HG03571 (cell line): Measurements from ENCODE around the gene FAS.
A peak's percentile ranks its signal among the peaks of the same experiment; 100 is the strongest.

Experiments
- ATAC-seq: cut with Tn5 transposase; IDR thresholded peaks from one replicate; pipeline ENCODE4 v1.9.1; 2021; ENCODE audit not compliant: unreplicated experiment

The FAS gene

DNA sequence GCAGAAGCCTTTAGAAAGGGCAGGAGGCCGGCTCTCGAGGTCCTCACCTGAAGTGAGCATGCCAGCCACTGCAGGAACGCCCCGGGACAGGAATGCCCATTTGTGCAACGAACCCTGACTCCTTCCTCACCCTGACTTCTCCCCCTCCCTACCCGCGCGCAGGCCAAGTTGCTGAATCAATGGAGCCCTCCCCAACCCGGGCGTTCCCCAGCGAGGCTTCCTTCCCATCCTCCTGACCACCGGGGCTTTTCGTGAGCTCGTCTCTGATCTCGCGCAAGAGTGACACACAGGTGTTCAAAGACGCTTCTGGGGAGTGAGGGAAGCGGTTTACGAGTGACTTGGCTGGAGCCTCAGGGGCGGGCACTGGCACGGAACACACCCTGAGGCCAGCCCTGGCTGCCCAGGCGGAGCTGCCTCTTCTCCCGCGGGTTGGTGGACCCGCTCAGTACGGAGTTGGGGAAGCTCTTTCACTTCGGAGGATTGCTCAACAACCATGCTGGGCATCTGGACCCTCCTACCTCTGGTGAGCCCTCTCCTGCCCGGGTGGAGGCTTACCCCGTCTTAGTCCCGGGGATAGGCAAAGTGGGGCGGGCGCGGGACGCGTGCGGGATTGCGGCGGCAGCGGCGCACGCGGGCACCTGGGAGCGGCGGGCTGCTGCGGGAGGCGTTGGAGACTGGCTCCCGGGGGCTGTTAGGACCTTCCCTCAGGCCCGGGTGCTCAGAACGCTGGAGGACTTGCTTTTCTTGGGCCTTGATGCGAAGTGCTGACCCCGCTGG, at the start of gene FAS:
Gene FAS, plus strand, starts transcription at position 415 of the 777 bp plus-strand sequence. Its CDS starts 79 bp downstream, at position 494.
- peak; percentile 58 for ATAC-seq

DNA sequence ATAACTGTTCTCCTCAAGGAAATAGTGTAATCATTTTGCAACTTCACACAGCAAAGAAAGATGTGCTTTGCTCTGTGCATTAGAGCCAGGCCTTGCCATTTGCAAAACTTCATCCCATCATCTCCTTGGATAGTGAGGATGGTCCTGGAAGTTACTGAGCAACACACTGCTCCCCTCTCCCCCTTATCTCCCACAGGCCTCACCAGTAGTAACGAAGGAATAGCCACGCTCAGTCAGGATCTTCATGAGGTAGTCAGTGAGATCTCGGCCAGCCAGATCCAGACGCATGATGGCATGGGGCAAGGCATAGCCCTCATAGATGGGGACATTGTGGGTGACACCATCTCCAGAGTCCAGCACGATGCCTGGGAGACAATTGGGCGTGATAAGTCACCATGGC, 49.6 kb upstream of the FAS start:
- ATAC-seq, result no peak

GRCh38 chr10:88943778-88944177, 46.8 kb upstream of the FAS start:
- ATAC-seq, result no peak

- no peak for ATAC-seq
Measured at GRCh38 chr10:88944813-88945212, 45.8 kb upstream of the FAS start.

GRCh38 chr10:88946200-88946599, 44.4 kb upstream of the FAS start:
- ATAC-seq, result no peak

DNA sequence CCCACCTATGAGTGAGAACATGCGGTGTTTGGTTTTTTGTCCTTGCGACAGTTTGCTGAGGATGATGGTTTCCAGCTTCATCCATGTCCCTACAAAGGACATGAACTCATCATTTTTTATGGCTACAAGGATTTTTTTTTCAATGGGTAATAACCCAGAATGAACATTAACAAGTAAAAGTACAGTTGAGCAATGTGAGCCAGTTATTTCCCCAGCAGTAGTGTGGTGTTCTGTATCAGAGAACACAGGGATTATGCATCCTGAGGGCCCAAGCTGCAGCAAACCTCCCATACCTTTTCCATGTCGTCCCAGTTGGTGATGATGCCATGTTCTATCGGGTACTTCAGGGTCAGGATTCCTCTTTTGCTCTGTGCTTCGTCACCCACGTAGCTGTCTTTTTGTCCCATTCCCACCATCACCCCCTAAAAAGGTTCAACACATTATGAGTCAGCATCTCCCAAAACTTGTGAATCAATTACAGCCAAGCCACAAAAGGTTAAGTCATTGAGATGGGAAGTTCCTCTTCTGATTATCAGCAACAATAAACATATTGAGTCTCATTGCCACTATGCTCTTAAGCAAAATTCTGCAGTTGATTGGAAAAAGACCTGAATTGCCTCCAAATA, 43.5 kb upstream of the FAS start:
- no peak for ATAC-seq

GRCh38 chr10:88949051-88949450, 41.5 kb upstream of the FAS start:
- ATAC-seq, result no peak

DNA sequence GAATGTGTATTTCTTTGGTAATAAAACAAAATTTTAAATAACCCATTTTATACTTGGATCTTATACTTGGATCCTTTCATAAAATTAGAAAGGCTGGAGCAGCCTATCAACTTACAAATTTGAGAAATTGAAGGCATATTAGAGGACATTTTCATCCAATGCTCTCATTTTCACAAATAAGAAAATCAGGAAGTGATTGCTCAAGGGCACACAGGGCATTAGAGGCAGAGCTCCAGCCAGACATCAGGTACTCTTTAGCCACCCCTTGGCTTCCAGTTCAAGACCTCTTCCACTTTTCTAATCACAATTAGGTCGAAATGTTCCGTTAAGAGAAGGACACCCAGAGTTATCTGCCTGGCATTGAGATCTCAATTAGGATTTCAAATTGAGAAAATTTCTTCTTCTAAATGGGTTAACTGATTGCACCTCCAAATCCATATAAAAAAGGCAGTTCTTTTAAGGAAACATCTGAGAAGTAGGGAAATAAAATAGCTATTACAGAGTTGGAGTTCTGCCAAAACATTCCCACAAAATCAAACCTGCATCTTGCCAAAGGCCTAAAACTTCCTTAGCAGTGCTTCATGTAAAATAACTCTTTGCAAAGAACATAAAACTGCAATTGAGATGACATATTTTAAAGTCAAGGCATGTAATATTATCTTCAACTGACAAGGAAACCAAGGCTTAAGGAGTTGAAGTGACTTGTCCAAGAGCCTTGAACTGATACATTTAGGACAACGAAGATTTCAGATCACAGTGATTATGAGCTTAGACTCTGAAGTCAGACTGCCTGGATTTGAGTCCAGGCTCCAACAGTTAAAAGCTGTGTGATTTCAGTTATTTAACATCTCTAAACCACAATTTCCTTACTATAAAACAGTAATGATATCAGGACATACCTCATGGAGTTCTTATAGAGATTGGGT, 40.4 kb upstream of the FAS start:
- no peak for ATAC-seq

- ATAC-seq, result no peak
Measured at GRCh38 chr10:88952647-88953111, 37.9 kb upstream of the FAS start, which contains the start of gene ACTA2. TSS of gene ACTA2 (minus strand) at chr10:88952773. CDS start at chr10:88948930, 3,843 bp downstream.

DNA sequence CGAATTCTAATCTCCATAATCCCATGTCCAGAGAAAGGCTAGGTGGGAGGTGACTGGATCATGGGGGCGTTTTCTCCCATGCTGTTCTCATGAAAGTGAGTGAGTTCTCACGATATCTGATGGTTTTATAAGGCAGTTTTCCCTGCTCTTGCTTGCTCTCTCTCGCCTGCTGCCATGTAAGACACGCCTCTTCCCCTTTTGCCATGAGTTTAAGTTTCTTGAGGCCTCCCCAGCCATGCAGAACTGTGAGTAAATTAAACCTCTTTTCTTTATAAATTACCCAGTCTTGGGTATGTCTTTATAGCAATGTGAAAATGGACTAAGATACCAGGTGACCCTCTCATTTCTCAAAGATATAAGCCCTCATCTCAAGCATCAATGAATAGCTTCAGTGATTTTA, 36.9 kb upstream of the FAS start:
- no peak for ATAC-seq

- no peak for ATAC-seq
Measured at GRCh38 chr10:88954458-88955083, 36.0 kb upstream of the FAS start.

- ATAC-seq, result no peak
Measured at GRCh38 chr10:88957381-88957780, 33.2 kb upstream of the FAS start.

GRCh38 chr10:88958721-88959120, 31.9 kb upstream of the FAS start:
- ATAC-seq, result no peak

GRCh38 chr10:88960802-88961201, 29.8 kb upstream of the FAS start:
- no peak for ATAC-seq

DNA sequence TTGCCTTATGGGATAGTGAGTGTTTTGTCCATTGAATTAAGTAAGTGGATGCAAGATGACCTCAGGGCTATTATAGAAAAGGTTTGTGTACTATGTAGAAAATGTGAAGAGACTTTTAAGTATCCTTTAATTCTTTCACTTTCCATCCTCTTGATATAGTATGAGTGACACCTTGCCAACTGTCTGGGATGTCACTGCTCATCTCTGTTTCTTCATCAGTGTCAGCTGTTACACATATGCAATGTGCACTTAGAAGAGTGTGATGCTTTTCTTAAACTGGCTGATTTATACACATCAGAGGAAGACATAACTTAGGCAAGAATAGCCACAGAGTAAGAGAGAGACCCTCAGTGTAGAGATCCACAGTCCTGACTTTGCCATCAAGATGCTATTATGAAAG, 29.3 kb upstream of the FAS start:
- ATAC-seq, result no peak

DNA sequence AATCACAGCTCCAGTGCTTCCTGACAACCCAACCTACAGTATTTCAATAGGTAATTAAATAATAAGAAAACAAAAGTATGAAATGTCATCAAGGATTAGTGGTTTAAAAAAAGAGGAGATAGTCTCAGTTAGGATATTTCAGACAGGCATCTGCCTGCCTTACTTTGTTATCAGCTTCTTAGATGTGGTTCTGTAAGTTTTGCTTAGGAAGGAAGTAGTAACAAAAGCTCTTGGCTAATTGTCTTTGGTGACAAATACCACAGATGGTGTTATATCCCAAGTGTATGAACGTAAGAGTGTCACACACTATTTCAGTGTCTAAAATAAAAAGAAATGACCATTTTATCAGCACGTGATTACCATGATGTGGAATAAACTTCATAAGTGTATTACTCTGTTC, 28.3 kb upstream of the FAS start:
- ATAC-seq, result no peak

DNA sequence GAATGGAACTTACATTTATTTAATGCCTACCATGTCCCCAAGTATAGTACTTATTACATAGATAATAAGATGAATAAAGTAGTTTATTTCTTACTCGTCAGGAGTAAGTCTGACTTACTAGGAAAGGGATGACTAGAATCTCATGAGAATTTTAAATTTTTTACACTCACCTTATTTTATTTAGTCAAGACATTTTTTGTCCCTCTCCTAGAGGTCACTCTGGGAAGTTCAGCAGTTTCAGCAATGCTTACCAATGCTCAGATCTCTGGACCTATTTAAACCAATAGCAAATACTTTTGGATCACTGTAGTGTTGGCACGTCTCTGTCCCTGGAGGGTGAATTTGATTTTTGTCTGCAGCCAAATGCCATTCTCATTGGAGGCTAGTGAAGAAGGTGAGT, 27.3 kb upstream of the FAS start:
- no peak for ATAC-seq

DNA sequence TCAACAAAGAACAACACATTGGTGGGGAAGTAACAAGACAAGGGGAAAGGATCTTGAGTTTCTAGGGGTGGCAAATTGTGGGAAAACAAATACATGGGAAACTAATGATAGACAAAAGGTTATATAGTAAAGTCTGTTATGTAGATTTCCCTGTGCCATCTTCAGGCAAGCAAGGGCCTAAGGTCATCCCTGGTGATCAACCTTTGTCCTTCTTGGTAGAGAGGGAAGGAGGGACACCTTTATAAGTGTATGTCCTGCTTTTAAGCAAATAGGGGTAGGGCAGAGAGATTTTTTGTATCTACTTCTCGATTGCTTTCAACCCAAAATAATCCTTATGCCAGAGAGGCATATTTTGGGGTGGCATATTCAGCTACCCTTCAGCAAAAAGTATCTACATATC, 26.2 kb upstream of the FAS start:
- no peak for ATAC-seq

DNA sequence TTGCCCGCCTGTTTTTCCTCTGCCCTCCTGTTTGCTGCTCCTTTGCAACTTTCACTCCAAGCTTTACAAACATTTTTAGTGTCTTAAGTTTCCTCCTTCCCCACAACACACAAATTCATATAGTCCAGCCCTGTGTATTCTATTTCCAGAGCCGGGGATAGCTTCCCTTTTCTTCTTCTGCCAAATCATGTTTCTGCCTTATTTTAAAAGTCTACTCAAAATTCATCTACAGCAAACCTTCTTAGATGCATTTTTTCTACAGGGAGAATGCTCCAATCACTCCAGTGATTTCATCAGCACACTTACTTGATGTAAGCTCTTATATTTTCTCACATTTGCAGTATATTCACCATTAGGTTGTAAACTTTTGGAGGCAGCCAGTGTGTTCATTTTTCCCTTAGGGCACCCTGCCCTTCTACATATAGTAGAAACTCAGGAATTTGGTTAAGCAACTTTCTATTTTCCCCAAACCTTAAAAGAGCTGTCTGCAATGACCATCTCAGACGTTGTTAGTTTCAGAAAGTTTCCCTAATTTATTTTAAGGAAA, 25.7 kb upstream of the FAS start:
- no peak for ATAC-seq

- ATAC-seq, result no peak
Measured at GRCh38 chr10:88966797-88967196, 23.8 kb upstream of the FAS start.

DNA sequence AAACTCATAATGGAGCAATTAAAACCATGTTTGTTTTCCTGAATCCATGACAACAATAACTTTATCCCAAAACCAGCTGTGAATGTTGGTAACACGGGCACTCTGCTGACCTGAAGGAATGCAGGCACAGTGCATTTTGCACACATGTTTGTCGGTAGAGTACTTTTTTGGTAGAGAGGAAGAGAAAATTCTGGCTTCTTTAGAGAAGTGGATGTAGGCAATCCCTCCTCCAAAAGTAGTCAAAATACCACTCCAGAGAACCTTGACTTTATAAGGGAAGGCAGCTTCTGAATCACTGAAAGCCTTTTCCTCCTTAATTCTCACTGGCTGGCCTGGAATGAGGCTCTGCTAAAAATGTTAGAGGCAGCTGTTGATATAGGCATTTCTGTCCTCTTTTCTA, 22.2 kb upstream of the FAS start:
- ATAC-seq, result no peak
